BLaER1 (cell line): Measurements from ENCODE around the gene ST3GAL4.

Experiments
- H3K27ac ChIP-seq: shearing (Covaris generic); formaldehyde crosslinking; 2 replicates; pipeline ENCODE4 v1.8.1; 2022
- H3K27me3 ChIP-seq: shearing (Covaris generic); formaldehyde crosslinking; 2 replicates; pipeline ENCODE4 v1.8.1; 2022
- H3K36me3 ChIP-seq: shearing (Covaris generic); formaldehyde crosslinking; 2 replicates; pipeline ENCODE4 v1.8.1; 2022
- H3K4me1 ChIP-seq: shearing (Covaris generic); formaldehyde crosslinking; 2 replicates; pipeline ENCODE4 v1.8.1; 2022
- H3K4me2 ChIP-seq: shearing (Covaris generic); formaldehyde crosslinking; 2 replicates; pipeline ENCODE4 v1.8.1; 2022
- H3K4me3 ChIP-seq: shearing (Covaris generic); formaldehyde crosslinking; 2 replicates; pipeline ENCODE4 v1.8.1; 2022
- H3K9ac ChIP-seq: shearing (Covaris generic); formaldehyde crosslinking; 2 replicates; pipeline ENCODE4 v1.8.1; 2022
- H3K9me3 ChIP-seq: shearing (Covaris generic); formaldehyde crosslinking; 2 replicates; pipeline ENCODE4 v1.8.1; 2022
- H4K20me1 ChIP-seq: shearing (Covaris generic); formaldehyde crosslinking; 2 replicates; pipeline ENCODE4 v1.8.1; 2022
- Cebpa-rat ChIP-seq: shearing (Covaris generic); IDR thresholded peaks from 2 replicates; pipeline ENCODE4 v1.8.1; 2022

Gene ST3GAL4

DNA sequence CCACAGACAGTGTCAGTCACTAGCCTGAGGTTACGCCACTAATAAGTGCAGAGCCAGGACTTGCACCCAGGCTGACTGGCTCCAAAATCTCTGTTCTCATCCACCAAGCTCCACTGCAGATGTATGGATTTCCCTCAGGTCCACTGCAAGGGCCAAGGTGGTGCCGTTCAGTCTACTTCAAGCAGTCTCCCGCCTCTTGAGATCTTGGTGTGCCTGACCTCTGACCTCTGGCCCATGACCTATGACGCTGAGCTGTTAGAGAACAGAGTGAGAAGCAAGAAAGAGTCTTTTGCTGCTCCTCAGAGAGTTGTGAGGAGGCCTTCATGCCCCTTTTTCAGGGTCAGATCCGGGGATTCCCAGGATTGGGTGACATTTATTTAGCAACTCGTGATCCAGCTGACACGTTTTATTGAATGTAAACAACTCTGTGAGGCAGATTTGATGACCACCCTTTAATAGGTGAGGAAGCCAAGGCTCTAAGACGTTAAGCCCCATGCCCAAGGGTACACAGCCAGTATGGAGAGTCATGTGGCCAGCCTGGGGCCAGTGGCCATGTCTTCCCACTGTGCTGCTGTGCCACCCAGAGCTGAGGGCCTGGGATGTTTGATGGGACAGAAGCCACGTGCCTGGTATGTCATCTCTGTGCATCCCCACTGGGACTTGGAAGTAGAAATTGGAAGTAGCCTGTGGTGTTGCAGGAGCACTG, 26.4 kb upstream of the ST3GAL4 start:
- Histone ChIP-seq H3K4me1 (peaks cover 16% of the 10 kb centered on the region), H3K9ac (no peak overlapping the region), H3K27ac (no peak overlapping the region), H3K36me3 (peaks cover 54% of the 10 kb centered on the region), H3K27me3 (no peaks in the 10 kb centered on the region), H3K9me3 (no peaks in the 10 kb centered on the region), H3K4me2 (no peak overlapping the region), H3K4me3 (no peak overlapping the region), H4K20me1 (no peaks in the 10 kb centered on the region)
- no peak for TF ChIP-seq Cebpa-rat

DNA sequence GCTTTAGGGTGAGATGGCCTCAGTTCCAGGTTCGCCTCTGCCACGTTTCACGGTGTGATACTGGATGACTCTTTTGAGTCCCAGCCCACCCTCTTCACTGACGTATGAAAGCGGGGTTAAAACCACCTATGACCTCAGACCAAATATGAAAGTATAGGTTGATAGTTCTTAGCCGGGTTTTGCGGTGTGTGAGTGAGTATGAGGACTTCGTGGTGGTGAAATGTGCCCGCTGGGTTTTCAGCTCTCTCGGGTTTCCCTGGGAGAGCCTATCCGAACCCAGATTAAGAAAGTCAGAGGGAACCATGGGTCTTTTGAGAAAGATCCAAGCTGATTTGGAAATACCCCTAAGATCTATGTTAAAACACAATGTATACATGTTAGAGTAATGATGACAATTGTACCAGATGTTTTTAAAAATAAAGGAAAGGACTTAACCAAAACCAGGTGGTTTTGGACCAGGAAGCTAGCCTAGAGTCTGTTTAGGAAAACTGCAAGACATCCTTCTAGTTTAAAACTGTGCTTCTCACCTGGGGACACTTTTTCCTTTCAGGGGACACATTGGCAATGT, 25.8 kb upstream of the ST3GAL4 start:
- no peaks in the 10 kb centered on the region for H3K9me3 ChIP-seq
- H3K27ac ChIP-seq: no peak overlapping the region
- H4K20me1 ChIP-seq: no peaks in the 10 kb centered on the region
- no peak for TF ChIP-seq Cebpa-rat
- H3K27me3 ChIP-seq: no peaks in the 10 kb centered on the region
- H3K4me1 ChIP-seq: peaks cover 20% of the 10 kb centered on the region
- no peak overlapping the region for H3K4me3 ChIP-seq
- H3K4me2 ChIP-seq: no peak overlapping the region
- H3K36me3 ChIP-seq: peaks cover 49% of the 10 kb centered on the region
- no peak overlapping the region for H3K9ac ChIP-seq

DNA sequence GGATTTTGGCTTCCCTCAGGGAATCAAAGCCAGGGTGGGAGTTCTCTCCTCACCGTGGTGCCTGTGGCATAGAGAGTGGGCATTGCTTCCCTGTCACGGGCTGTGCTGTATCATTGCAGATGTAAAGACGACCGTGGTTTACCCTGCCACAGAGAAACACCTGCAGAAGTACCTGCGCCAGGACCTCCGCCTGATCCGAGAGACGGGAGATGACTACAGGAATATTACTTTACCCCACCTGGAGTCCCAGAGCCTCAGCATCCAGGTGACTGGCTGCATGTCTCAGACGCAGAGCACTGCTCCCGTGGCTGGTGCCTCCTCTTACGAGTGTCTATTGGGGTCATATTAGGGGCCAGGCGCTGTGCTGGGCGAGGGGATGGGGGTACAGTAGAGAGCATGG, 24.2 kb upstream of the ST3GAL4 start:
- H3K4me1 ChIP-seq: peaks cover 32% of the 10 kb centered on the region
- H3K27me3 ChIP-seq: no peaks in the 10 kb centered on the region
- no peaks in the 10 kb centered on the region for H4K20me1 ChIP-seq
- H3K4me3 ChIP-seq: no peak overlapping the region
- no peak overlapping the region for H3K4me2 ChIP-seq
- no peak overlapping the region for H3K27ac ChIP-seq
- no peaks in the 10 kb centered on the region for H3K9me3 ChIP-seq
- no peak overlapping the region for H3K9ac ChIP-seq
- no peak for TF ChIP-seq Cebpa-rat
- H3K36me3 ChIP-seq: peaks cover 55% of the 10 kb centered on the region

DNA sequence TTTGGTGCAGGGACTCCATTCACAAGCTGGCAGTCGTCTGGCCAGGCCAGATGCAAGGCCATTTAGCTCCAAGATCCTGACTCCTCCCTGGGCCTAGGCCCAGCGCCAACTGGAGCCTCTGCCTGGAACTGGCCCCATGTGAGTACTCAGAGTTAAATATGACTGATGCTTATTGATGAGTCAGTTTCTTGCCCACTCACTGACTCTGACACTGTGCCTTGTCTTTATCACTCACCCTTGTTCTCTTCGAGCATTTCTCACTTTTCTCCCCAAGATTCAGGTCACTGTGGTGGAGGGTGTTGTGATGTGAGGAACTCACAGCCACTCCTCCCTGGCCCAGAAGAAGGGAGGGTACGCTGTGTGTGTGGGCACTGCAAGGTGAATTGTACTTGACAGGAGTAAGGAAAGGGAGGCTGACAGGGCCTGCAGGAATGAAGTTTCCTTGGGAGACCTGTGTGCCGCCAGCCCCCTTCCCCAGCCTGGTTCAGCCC, 23.2 kb upstream of the ST3GAL4 start:
- Histone ChIP-seq H3K4me2 (no peak overlapping the region), H3K4me3 (no peak overlapping the region), H3K9ac (no peak overlapping the region), H3K27ac (no peak overlapping the region), H3K9me3 (no peaks in the 10 kb centered on the region), H4K20me1 (no peaks in the 10 kb centered on the region), H3K27me3 (no peaks in the 10 kb centered on the region), H3K4me1 (peaks cover 37% of the 10 kb centered on the region), H3K36me3 (peaks cover 56% of the 10 kb centered on the region)
- no peak for TF ChIP-seq Cebpa-rat

DNA sequence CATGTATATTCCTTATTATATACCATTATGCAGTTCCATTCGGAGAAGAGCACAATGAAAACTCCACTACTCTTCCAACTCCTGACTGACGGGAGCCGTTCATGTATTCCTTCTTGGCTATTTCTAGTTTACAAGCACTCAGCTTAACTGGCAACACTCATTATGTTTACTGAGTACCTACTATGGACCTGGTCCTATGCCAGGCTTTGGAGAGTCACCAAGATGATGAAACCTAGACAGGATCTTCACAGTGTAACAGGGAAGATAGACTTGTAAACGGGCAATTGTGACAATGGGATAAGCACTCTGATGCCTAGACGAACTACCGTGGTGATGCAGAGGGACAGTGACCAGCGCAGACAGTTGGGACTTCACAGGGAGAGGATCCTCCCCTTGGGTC, 22.3 kb upstream of the ST3GAL4 start:
- no peak overlapping the region for H3K27ac ChIP-seq
- H3K36me3 ChIP-seq: peaks cover 60% of the 10 kb centered on the region
- H3K27me3 ChIP-seq: no peaks in the 10 kb centered on the region
- no peaks in the 10 kb centered on the region for H3K9me3 ChIP-seq
- no peak overlapping the region for H3K4me2 ChIP-seq
- TF ChIP-seq Cebpa-rat: no peak
- H3K4me1 ChIP-seq: peaks cover 42% of the 10 kb centered on the region
- no peak overlapping the region for H3K9ac ChIP-seq
- H3K4me3 ChIP-seq: no peak overlapping the region
- no peaks in the 10 kb centered on the region for H4K20me1 ChIP-seq

DNA sequence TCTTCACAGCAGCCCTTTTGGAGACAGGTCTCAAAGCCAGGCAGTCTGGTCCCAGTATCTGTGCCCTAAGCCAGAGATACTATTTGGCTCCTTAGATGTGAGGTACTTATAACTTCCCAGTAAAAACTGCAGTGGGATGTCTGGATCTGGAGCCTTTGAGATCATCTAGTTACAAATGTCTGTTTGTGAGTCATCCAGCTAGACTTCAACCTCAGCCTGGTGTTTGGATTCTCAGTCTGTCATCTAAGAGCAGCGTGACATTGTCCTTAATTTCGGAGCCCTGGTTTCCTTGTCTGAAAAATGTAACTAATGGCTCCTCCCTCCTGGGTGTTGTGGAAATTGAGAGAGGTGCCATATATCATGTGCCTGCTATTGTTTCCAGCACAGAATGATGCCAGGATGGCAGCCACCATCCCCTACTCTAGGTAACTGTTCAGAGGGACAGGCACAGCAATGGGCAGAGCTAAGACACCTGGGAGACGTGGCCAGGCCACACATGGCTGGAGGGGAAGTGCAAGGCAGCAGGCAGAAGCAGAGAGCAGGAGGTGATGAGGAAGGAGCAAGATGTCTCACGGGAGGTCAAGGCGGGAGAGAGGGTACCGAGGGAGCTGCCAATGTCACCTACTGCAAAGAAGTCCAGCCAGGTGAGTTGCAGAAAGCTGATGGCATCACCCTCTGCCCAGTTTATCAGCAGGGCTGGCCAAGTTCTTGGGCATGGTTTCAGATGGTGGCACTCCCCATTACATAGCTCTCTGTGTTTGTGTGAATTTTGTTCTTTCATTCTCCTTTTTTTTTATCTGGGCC, 20.6 kb upstream of the ST3GAL4 start:
- Histone ChIP-seq H3K4me1 (peaks cover 46% of the 10 kb centered on the region), H3K27ac (0 out of 2 replicates have a peak overlapping the region, but pooled peaks have one; percentile 72), H3K9ac (no peak overlapping the region), H3K4me3 (no peak overlapping the region), H3K9me3 (no peaks in the 10 kb centered on the region), H3K27me3 (no peaks in the 10 kb centered on the region), H3K36me3 (peaks cover 68% of the 10 kb centered on the region), H3K4me2 (peak overlapping the region; percentile 67), H4K20me1 (no peaks in the 10 kb centered on the region)
- no peak for TF ChIP-seq Cebpa-rat

DNA sequence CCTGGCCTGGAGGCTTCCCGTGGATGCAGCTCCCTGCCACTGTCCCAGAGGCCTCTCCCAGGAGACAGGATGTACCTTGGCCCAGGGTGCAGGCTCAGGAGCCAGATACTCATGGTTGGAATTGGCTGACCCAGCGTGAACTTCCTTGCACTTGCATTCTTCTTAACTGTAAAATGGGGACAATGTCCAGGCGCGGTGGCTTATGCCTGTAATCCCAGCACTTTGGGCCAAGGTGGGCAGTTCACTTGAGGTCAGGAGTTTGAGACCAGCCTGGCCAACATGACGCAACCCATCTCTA, 20.1 kb upstream of the ST3GAL4 start:
- Histone ChIP-seq H3K9ac (no peak overlapping the region), H3K27me3 (no peaks in the 10 kb centered on the region), H3K4me1 (peaks cover 52% of the 10 kb centered on the region), H3K4me2 (peak overlapping the region; percentile 67), H3K27ac (peak overlapping the region; percentile 72), H3K36me3 (peaks cover 73% of the 10 kb centered on the region), H4K20me1 (no peaks in the 10 kb centered on the region), H3K9me3 (no peaks in the 10 kb centered on the region), H3K4me3 (no peak overlapping the region)
- no peak for TF ChIP-seq Cebpa-rat

DNA sequence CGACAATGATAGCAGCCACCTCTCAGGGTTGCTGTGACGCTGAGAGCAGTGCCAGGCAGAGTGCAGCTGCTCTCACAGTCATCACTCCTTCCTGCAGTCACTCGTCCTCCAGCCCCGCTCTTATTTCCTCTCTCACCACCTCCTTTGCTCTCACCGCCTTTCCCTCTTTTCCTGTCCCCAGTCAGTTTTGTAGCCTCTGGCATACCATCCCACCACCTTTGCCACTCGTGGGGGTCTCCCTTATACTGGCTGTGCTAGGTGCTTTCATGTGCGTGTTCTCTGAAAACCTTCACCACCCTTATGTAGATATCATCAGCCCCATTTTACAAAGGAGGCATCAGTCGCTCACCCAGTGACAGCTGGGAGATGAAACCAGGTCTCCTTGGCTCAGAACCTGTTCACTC, 19.3 kb upstream of the ST3GAL4 start:
- Histone ChIP-seq H3K27ac (peak overlapping the region; percentile 72), H3K9me3 (no peaks in the 10 kb centered on the region), H3K9ac (peak overlapping the region; percentile 62), H3K4me1 (peaks cover 59% of the 10 kb centered on the region), H3K4me2 (peak overlapping the region; percentile 67), H3K27me3 (no peaks in the 10 kb centered on the region), H3K36me3 (peaks cover 73% of the 10 kb centered on the region), H4K20me1 (no peaks in the 10 kb centered on the region), H3K4me3 (no peak overlapping the region)
- no peak for TF ChIP-seq Cebpa-rat

DNA sequence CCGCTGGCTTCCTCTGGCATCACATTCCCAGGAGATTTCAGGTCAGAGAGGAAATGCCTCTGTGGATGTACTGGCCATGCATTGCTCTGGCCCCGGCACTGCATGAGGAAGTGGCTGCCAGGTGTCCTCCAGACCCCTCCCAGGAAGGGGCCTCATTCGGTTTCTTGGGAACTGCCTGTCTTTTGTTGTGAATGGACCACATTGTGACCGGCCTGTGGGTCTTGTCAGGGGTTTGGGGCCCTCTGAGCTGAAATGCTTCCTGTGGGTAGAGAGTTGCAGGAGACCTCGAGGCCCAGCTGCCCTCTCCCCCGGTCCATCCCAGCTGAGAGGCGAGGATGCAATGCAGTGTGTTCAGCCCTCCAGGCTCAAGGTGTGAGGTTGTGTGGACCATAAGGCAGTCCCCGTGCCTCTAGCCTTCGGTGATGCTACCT, 18.8 kb upstream of the ST3GAL4 start:
- Histone ChIP-seq H3K9me3 (no peaks in the 10 kb centered on the region), H3K4me3 (no peak overlapping the region), H3K36me3 (peaks cover 73% of the 10 kb centered on the region), H3K27ac (peak overlapping the region; percentile 72), H3K9ac (peak overlapping the region; percentile 62; the same call in 1 of the 2 replicates), H3K4me1 (peaks cover 65% of the 10 kb centered on the region), H3K27me3 (no peaks in the 10 kb centered on the region), H3K4me2 (peak overlapping the region; percentile 67), H4K20me1 (no peaks in the 10 kb centered on the region)
- no peak for TF ChIP-seq Cebpa-rat

DNA sequence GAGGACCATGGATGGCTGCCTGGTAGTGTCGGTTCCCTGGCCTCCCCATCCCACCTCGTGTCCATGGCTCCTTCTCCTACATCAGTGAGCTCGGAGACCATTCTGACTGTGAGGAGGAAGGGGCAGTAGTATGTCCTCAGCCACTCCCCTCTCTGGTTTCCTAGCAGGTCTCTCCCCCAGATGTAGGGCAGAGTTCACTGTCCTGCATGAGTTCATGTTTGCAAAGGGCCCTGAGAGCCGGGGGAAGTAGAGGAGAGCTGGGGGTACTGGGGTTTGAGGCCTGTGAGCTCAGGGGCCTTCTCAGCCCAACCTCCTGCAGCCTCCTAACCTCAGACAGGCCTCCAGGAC, 18.4 kb upstream of the ST3GAL4 start:
- Histone ChIP-seq H3K27ac (peak overlapping the region; percentile 72), H3K27me3 (no peaks in the 10 kb centered on the region), H4K20me1 (no peaks in the 10 kb centered on the region), H3K4me1 (peaks cover 69% of the 10 kb centered on the region), H3K9ac (peak overlapping the region; percentile 62; the same call in 1 of the 2 replicates), H3K9me3 (no peaks in the 10 kb centered on the region), H3K4me3 (no peak overlapping the region), H3K4me2 (peak overlapping the region; percentile 67), H3K36me3 (peaks cover 73% of the 10 kb centered on the region)
- TF ChIP-seq Cebpa-rat: no peak
